Testis (tissue), 3 donors: ENCODE data around the gene PCP2. TPM values are rescaled to one million over a fixed set of nuclear protein-coding genes. Genes with fewer than 3 reads are reported as not detected.

Experiments used
- DNase-seq: peaks from one replicate; pipeline ENCODE4 v3.0.0-alpha.2; 2019
- H3K27ac ChIP-seq, 2 donors: fragments of 200-600 bp; sonication (generic); one replicate each; pipeline ENCODE4 v1.5.1; 2019
- H3K27me3 ChIP-seq: fragments of 200-600 bp; sonication (generic); one replicate; pipeline ENCODE4 v1.5.1; 2019
- H3K36me3 ChIP-seq: fragments of 200-600 bp; sonication (generic); one replicate; pipeline ENCODE4 v1.5.1; 2017; ENCODE audit warnings: low read depth; ENCODE audit errors: missing control alignments
- H3K4me1 ChIP-seq: fragments of 200-600 bp; sonication (generic); one replicate; pipeline ENCODE4 v1.5.1; 2019
- H3K4me3 ChIP-seq, 2 donors: fragments of 200-600 bp; sonication (generic); one replicate each; pipeline ENCODE4 v1.5.1; 2017 to 2019
- H3K9me3 ChIP-seq: fragments of 200-600 bp; sonication (generic); one replicate; pipeline ENCODE4 v1.5.1; 2017
- POLR2A ChIP-seq: fragments of 450-650 bp; IDR thresholded peaks from one replicate; pipeline ENCODE4 v1.6.1; 2017; ENCODE audit warnings: antibody characterized with exemption, mild to moderate bottlenecking, moderate library complexity
- WGBS, 2 donors: methylation state at CpG; one replicate each; pipeline ENCODE4 v1.1.5; 2018; 5-methylcytosine and 5-hydroxymethylcytosine counted together
- intact Hi-C: fragments of 100-400 bp; cut with DNase I; formaldehyde crosslinking; loops from one replicate; pipeline ENCODE4 v1.15.1; 2023; ENCODE audit warnings: low total_unique reads
- polyA plus RNA-seq: library from polyadenylated mRNA; stranded (reverse); fragments of 350-450 nt; fragmentation: Illumina TruSeq; extraction: RNeasy Lipid Tissue Mini Kit (QIAGEN cat#74804); gene quantifications from one replicate; pipeline ENCODE4 v1.2.3, GENCODE V29; 2014; ENCODE audit warnings: low read depth, low replicate concordance; ENCODE audit not compliant: insufficient read depth
- total RNA-seq, 2 donors: library from RNA; depleted of rRNA; stranded (reverse); fragments of >200 nt; gene quantifications; one replicate each; pipeline ENCODE4 v1.2.3, GENCODE V29; 2016
- TF ChIP-seq, protein P1 (sequence below), 3 experiments: fragments of 450-650 bp in 2 of 3; fragments of 200-600 bp in 1 of 3; sonication (generic) in 1 of 3; IDR thresholded peaks; one replicate each; pipeline ENCODE4 v1.5.1; 2016 to 2019; ENCODE audit warnings: antibody characterized with exemption in 3 of 3, mild to moderate bottlenecking in 2 of 3, moderate library complexity in 1 of 3

The PCP2 gene
- total and polyA plus RNA-seq, 3 donors from 2014 or later: 38.2 to 164 (median 130) TPM

DNA sequence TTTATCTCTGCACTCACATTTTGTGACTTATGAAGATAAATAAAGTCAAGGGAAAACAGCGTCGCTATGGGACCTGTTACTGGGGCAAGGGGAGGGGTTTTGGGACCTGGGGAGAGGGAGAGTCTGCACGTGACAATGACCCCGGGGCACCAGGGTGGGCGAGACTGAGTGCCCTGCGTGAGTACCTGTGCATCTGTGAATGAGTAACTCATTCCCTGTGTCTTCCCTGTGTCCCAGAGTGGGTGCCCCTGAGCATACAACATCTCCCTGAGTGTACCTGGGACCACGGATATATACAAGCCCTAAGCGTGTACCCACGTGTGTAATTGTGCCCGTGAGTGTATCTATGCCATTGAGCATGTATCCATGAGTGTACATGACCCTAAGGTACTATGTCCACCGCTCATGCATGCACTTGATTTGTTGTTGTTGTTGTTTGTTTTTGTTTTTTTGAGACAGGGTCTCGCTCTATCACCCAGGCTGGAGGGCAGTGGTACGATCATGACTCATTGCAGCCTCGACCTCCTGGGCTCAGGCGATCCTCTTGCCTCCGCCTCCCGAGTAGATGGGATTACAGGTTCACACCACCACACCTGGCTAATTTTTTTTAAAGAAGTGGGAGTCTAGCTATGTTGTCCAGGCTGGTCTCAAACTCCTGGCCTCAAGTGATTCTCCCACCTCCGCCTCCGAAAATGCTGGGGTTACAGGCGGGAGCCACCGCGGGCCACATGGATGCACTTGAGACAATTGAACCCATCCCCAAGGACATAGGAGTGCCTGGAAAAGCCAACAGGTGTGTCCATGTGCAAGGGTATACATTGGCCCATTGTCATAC lies 46.5 kb upstream of the PCP2 start:
- no peaks in the 10 kb centered on the region for H3K27me3 ChIP-seq
- peak overlapping the region; percentile 98 to 100 for H3K4me3 ChIP-seq
- no peak for DNase-seq
- TF ChIP-seq, protein P1, sequence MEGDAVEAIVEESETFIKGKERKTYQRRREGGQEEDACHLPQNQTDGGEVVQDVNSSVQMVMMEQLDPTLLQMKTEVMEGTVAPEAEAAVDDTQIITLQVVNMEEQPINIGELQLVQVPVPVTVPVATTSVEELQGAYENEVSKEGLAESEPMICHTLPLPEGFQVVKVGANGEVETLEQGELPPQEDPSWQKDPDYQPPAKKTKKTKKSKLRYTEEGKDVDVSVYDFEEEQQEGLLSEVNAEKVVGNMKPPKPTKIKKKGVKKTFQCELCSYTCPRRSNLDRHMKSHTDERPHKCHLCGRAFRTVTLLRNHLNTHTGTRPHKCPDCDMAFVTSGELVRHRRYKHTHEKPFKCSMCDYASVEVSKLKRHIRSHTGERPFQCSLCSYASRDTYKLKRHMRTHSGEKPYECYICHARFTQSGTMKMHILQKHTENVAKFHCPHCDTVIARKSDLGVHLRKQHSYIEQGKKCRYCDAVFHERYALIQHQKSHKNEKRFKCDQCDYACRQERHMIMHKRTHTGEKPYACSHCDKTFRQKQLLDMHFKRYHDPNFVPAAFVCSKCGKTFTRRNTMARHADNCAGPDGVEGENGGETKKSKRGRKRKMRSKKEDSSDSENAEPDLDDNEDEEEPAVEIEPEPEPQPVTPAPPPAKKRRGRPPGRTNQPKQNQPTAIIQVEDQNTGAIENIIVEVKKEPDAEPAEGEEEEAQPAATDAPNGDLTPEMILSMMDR (IDR thresholded peaks at IDR 0.05): no peak
- TF ChIP-seq POLR2A: no peak
- no peak overlapping the region for H3K27ac ChIP-seq
- intact Hi-C loops: loop anchor here (10.0 kb wide), 1 partner anchor 115 kb away; no protein-coding TSS in a partner anchor
- H3K4me1 ChIP-seq: peaks cover 11% of the 10 kb centered on the region
- 34 to 39% methylated on average over 22 of the region's 22 CpGs for WGBS, 2 donors
- no peaks in the 10 kb centered on the region for H3K9me3 ChIP-seq
- no peaks in the 10 kb centered on the region for H3K36me3 ChIP-seq

DNA sequence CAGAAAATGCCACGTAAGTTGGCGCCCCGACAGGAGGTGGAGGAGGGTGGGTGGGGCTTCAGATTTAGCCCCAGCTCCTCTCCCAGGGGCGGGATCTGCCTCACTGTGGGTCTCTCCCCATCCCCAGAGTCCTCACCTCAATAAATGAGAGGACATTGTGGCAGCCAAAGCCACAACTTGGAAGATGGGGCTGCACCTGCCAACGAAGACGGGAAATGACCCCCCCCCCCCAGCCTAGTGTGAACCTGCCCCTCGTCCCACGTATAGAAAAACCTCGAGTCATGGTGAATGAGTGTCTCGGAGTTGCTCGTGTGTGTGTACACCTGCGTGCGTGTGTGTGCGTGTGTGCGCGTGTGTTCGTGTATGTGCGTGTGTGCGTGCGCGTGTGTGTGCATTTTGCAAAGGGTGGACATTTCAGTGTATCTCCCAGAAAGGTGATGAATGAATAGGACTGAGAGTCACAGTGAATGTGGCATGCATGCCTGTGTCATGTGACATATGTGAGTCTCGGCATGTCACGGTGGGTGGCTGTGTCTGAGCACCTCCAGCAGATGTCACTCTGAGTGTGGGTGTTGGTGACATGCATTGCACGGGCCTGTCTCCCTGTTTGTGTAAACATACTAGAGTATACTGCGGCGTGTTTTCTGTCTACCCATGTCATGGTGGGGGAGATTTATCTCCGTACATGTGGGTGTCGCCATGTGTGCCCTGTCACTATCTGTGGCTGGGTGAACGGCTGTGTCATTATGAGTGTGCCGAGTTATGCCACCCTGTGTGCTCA lies 45.6 kb upstream of the PCP2 start:
- Histone ChIP-seq H3K36me3 (no peaks in the 10 kb centered on the region), H3K4me1 (peaks cover 11% of the 10 kb centered on the region), H3K27me3 (no peaks in the 10 kb centered on the region), H3K9me3 (no peaks in the 10 kb centered on the region), H3K4me3 (no peak overlapping the region), H3K27ac (no peak overlapping the region)
- TF ChIP-seq POLR2A: no peak
- TF ChIP-seq, protein P1 (IDR thresholded peaks at IDR 0.05): no peak
- peak; percentile 33 for DNase-seq
- intact Hi-C loops: loop anchor here (10.0 kb wide), 1 partner anchor 114 kb away; no protein-coding TSS in a partner anchor
- 47% methylated on average over 24 to 30 of the region's 30 CpGs for WGBS, 2 donors

DNA sequence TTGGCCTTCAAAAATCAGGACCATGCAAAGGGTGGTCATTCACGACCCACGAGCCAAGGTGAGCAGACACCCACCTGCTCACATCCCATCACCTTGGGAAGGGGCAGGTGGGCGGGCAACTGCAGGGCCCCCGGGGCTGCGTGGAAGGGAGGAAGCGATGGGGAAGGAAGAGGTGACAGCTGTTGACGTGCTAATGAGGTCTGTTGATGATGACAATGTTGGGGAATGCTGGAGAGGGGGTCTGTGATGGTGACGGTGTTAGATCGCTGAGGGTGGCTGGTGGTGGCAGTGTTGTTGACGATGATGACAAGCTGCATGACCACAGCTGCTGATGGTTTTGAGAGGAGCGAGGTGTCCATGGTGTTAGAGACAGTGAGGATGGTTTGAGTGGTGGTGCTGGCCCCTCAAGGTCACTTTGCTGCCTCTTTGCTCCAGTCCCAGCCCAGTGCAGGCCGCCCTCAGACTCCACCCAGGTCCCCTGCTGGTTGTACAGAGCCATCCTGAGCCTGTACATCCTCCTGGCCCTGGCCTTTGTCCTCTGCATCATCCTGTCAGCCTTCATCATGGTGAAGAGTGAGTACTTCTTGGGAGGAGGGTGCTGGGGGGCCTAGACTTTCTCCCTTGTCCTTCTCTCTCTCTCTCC lies 44.3 kb upstream of the PCP2 start:
- Histone ChIP-seq H3K27me3 (no peaks in the 10 kb centered on the region), H3K27ac (no peak overlapping the region), H3K9me3 (no peaks in the 10 kb centered on the region), H3K36me3 (no peaks in the 10 kb centered on the region), H3K4me1 (peaks cover 11% of the 10 kb centered on the region), H3K4me3 (no peak overlapping the region)
- 60 to 76% methylated on average over 10 to 12 of the region's 12 CpGs for WGBS, 2 donors
- DNase-seq: no peak
- intact Hi-C loops: loop anchor here (10.0 kb wide), 1 partner anchor 113 kb away; no protein-coding TSS in a partner anchor
- TF ChIP-seq POLR2A: no peak
- TF ChIP-seq, protein P1 (IDR thresholded peaks at IDR 0.05): no peak

DNA sequence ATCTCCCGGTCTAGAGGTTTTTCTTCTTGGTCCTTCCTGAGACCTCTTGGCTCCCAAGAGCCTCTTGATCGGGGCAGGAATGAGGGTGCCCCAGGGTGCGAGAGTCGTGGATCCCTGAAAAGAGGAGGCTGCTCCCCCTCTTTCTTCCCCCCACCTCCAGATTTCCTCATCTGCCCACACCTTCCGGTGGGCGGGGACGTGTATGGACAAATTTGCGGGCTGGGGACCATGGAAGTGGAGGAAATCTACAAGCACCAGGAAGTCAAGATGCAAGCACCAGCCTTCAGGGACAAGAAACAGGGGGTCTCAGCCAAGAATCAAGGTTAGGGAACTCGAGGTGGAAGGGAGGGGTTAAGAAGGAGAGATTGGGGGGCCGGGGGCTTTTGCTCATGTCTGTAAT lies 43.3 kb upstream of the PCP2 start, which contains the start of gene MCEMP1:
Gene MCEMP1, plus strand, starts transcription at position 237 of the 400 bp plus-strand sequence. Its CDS starts 31 bp downstream, at position 268.
- Histone ChIP-seq H3K4me1 (peaks cover 9% of the 10 kb centered on the region), H3K4me3 (no peak within 1 kb of the TSS), H3K27ac (no peak within 1 kb of the TSS), H3K9me3 (no peaks in the 10 kb centered on the region), H3K36me3 (no peaks in the 10 kb centered on the region), H3K27me3 (no peaks in the 10 kb centered on the region)
- TF ChIP-seq POLR2A: no peak
- TF ChIP-seq, protein P1 (IDR thresholded peaks at IDR 0.05): no peak
- 60 to 64% methylated on average over 10 of the region's 10 CpGs for WGBS, 2 donors
- no peak for DNase-seq
- intact Hi-C loops: loop anchor here (10.0 kb wide), 1 partner anchor 112 kb away; no protein-coding TSS in a partner anchor
